GM18870 (cell line): Measurements from ENCODE around the gene YAP1.
"Not testable (repeated sequence)": the region's sequence is repeated elsewhere in the genome, so short reads cannot be mapped to it uniquely, and the experiment has no call there.

Source experiments
- ATAC-seq: cut with Tn5 transposase; IDR thresholded peaks from one replicate; pipeline ENCODE4 v1.9.1; 2021; ENCODE audit warnings: moderate library complexity; ENCODE audit not compliant: unreplicated experiment

YAP1 gene

GRCh38 chr11:102237096-102237735 lies 127.0 kb downstream of the YAP1 start:
- ATAC-seq = no peak

GRCh38 chr11:102238391-102238821 lies 128.2 kb downstream of the YAP1 start:
- no peak for ATAC-seq

- no peak for ATAC-seq
Observed at GRCh38 chr11:102239448-102239847, 129.2 kb downstream of the YAP1 start.

GRCh38 chr11:102239911-102240310 lies 129.7 kb downstream of the YAP1 start:
- ATAC-seq = no peak

GRCh38 chr11:102240502-102240901 lies 130.3 kb downstream of the YAP1 start:
- no peak for ATAC-seq

- ATAC-seq = no peak
Observed at GRCh38 chr11:102241026-102241425, 130.8 kb downstream of the YAP1 start.

- no peak for ATAC-seq
Observed at GRCh38 chr11:102243399-102243884, 133.2 kb downstream of the YAP1 start.

- ATAC-seq = no peak
Observed at GRCh38 chr11:102244681-102245409, 134.6 kb downstream of the YAP1 start.

- ATAC-seq = no peak
Observed at GRCh38 chr11:102251423-102251822, 141.2 kb downstream of the YAP1 start.

- no peak for ATAC-seq
Observed at GRCh38 chr11:102252339-102252891, 142.2 kb downstream of the YAP1 start.

GRCh38 chr11:102253020-102253715 lies 142.9 kb downstream of the YAP1 start:
- no peak for ATAC-seq

- ATAC-seq = no peak
Observed at GRCh38 chr11:102254047-102254446, 143.8 kb downstream of the YAP1 start.

- no peak for ATAC-seq
Observed at GRCh38 chr11:102256251-102256650, 146.0 kb downstream of the YAP1 start.

GRCh38 chr11:102260241-102260640 lies 150.0 kb downstream of the YAP1 start:
- ATAC-seq = no peak

- ATAC-seq = no peak
Observed at GRCh38 chr11:102263379-102264003, 153.2 kb downstream of the YAP1 start.

- not testable (repeated sequence) for ATAC-seq
Observed at GRCh38 chr11:102264704-102265103, 154.5 kb downstream of the YAP1 start.

GRCh38 chr11:102266099-102266498 lies 155.9 kb downstream of the YAP1 start:
- no peak for ATAC-seq

- no peak for ATAC-seq
Observed at GRCh38 chr11:102267609-102268008, 157.4 kb downstream of the YAP1 start.

GRCh38 chr11:102268083-102268984 lies 158.1 kb downstream of the YAP1 start:
- peak; percentile 83 for ATAC-seq

GRCh38 chr11:102268985-102269470 lies 158.8 kb downstream of the YAP1 start:
- no peak for ATAC-seq
